ENCODE measurements around the gene RNF141. TPM values are rescaled to one million over a fixed set of nuclear protein-coding genes. Genes with fewer than 3 reads are reported as not detected.

The RNF141 gene
- total and polyA plus RNA-seq, 12 donors: 6.7 to 43.0 (median 34.2) TPM

DNA sequence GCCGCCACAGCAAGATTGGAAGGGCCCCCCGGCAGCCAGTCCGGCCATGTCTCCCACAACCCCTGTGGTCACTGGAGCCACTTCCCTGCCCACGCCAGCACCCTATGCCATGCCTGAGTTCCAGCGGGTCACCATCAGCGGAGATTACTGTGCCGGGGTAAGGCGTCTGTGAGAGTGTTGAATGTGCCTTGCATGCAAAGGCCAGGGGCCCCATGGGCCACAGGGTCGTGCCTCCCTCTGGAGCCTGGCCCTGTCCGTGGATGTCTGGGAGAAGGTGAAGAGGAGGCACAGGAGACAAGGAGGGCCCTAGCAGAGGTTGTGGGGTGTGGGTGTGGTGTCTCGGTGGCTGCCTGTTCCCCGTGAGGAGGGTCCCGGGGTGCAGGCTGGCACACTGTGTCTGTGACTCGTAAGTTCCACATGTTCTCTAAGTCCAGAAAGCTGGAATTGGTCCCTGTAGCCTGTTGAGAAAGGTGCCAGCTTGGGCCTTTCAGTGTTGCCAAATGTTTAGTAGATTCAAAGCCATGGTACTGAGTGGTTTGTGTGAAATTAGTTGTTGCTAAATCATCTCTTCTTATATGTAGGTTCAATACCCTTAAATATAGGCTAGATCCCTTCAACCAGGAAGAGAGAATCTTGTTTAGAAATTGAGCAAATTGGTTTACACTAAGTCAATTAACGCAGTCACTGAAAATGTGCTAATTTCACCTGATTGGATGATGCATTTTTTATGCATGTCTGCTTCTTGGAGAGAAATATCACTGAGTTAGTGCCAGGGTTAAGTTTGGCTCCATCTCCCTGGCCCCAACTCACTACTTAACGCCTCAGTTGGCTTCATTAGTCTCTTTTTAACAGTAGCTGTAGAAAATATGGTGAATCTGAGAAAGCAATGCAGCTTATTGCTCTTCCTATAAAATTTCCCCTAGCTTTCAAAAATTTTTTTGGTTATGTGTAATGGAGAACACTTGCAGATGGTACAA is 62.1 kb downstream of the RNF141 start:
- H3K4me3 ChIP-seq: no peak overlapping the region
- no peak for DNase-seq
- no peaks in the 10 kb centered on the region for H3K27me3 ChIP-seq
- no peak overlapping the region for H3K27ac ChIP-seq
- WGBS, 2 donors: 87 to 91% methylated on average over 16 of the region's 16 CpGs
- intact Hi-C loops (cut with DNase I): loop anchor here in 1 of 10 donors (10.0 kb wide), 1 partner anchor 56 kb away; no protein-coding TSS in a partner anchor
- H3K36me3 ChIP-seq: peaks cover 0 to 63% (median 0%) of the 10 kb centered on the region in 9 donors
- H3K9me3 ChIP-seq: no peaks in the 10 kb centered on the region
- peak in 1 of 8 donors; percentile 19 for ATAC-seq
- peaks cover 0 to 6% (median 0%) of the 10 kb centered on the region in 9 donors for H3K4me1 ChIP-seq
- TF ChIP-seq, protein P1, sequence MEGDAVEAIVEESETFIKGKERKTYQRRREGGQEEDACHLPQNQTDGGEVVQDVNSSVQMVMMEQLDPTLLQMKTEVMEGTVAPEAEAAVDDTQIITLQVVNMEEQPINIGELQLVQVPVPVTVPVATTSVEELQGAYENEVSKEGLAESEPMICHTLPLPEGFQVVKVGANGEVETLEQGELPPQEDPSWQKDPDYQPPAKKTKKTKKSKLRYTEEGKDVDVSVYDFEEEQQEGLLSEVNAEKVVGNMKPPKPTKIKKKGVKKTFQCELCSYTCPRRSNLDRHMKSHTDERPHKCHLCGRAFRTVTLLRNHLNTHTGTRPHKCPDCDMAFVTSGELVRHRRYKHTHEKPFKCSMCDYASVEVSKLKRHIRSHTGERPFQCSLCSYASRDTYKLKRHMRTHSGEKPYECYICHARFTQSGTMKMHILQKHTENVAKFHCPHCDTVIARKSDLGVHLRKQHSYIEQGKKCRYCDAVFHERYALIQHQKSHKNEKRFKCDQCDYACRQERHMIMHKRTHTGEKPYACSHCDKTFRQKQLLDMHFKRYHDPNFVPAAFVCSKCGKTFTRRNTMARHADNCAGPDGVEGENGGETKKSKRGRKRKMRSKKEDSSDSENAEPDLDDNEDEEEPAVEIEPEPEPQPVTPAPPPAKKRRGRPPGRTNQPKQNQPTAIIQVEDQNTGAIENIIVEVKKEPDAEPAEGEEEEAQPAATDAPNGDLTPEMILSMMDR (IDR thresholded peaks at IDR 0.05): no peak

DNA sequence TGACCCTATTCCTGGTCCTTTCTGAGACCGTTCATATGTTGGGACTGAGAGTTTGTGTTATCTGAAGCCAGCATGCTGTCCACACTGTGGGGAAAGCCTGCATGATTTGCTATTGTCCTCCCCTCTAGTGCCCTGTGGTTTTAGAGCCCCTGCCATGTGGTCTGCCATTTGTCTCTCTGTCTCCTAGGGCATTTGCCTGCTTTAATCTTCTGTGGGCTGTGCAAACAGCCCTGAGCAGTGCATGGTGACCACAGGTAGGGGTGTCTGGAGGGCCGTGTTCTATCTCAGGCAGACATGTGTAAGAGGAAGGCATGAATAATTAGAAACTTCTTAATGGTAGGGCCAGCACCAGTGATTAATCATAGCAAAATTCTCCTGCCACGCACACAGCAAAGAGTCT is 62.9 kb downstream of the RNF141 start:
- no peak overlapping the region for H3K27ac ChIP-seq
- peaks cover 0 to 55% (median 0%) of the 10 kb centered on the region in 9 donors for H3K36me3 ChIP-seq
- no peak for ATAC-seq
- H3K9me3 ChIP-seq: no peaks in the 10 kb centered on the region
- H3K4me1 ChIP-seq: peaks cover 0 to 6% (median 0%) of the 10 kb centered on the region in 9 donors
- DNase-seq: no peak
- no peaks in the 10 kb centered on the region for H3K27me3 ChIP-seq
- intact Hi-C loops (cut with DNase I): loop anchor here in 1 of 10 donors (10.0 kb wide), 1 partner anchor 57 kb away; no protein-coding TSS in a partner anchor
- TF ChIP-seq, protein P1 (IDR thresholded peaks at IDR 0.05): no peak
- H3K4me3 ChIP-seq: no peak overlapping the region
- 80 to 84% methylated on average over 3 of the region's 3 CpGs for WGBS, 2 donors

- Histone ChIP-seq H3K27ac (no peak overlapping the region), H3K4me1 (peaks cover 0 to 6% (median 0%) of the 10 kb centered on the region in 9 donors), H3K27me3 (no peaks in the 10 kb centered on the region), H3K9me3 (no peaks in the 10 kb centered on the region), H3K36me3 (peaks cover 0 to 51% (median 0%) of the 10 kb centered on the region in 9 donors), H3K4me3 (no peak overlapping the region)
- ATAC-seq (no peak), DNase-seq (no peak)
- TF ChIP-seq, protein P1 (IDR thresholded peaks at IDR 0.05): no peak
- intact Hi-C loops (cut with DNase I): loop anchor here in 1 of 10 donors (10.0 kb wide), 1 partner anchor 57 kb away; no protein-coding TSS in a partner anchor
- WGBS, 2 donors: 96% methylated on average over 8 of the region's 8 CpGs
Measured at GRCh38 chr11:10477690-10478046, 63.3 kb downstream of the RNF141 start.

DNA sequence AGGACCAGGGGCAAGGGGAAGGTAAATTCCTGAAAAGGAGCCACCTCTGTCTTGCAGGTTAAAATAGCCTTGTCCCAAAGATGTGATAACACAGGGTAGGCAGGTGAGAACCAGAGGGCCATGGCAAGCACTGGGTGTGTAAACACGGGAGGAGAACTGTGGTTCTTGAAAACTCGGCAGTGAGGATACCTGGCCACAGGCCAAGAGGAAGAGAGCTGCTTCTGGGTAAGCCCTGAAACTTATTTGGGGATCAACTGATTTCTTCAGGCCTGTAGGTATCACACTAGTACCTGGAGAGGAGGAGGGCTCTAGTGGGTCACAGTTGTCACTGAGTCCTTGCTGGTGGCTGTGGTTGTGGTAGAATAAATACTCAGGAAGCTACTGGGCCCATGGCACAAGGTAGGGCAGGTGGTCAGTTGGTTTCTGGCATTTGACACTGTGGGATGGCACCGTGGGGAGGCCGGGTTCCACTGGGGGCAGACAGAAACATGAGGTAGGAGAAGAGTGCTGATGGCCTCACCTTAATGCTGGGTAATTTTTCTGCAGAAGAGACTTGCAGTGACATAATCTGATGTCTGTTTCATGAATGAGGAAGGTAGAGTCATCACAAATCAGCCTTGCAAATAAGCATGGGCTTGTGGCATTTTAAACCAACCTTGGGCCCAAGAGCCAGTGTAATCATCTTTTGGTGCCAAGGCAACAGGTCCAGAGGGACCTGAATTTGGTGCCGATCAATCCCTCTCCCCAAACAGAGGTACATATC is 63.9 kb downstream of the RNF141 start:
- Histone ChIP-seq H3K9me3 (peaks cover 0 to under 1% (median 0%) of the 10 kb centered on the region in 11 donors), H3K27me3 (no peaks in the 10 kb centered on the region), H3K36me3 (peaks cover 0 to 45% (median 0%) of the 10 kb centered on the region in 9 donors), H3K4me3 (no peak overlapping the region), H3K27ac (no peak overlapping the region), H3K4me1 (peaks cover 0 to 6% (median 0%) of the 10 kb centered on the region in 9 donors)
- ATAC-seq: no peak
- intact Hi-C loops (cut with DNase I): loop anchor here in 1 of 10 donors (10.0 kb wide), 1 partner anchor 58 kb away; no protein-coding TSS in a partner anchor
- DNase-seq: no peak
- TF ChIP-seq, protein P1 (IDR thresholded peaks at IDR 0.05): no peak
- 82 to 84% methylated on average over 5 of the region's 5 CpGs for WGBS, 2 donors
